Measurements from ENCODE around the gene ADCY9.

The ADCY9 gene

GRCh38 chr16:4021070-4021779 is 95.0 kb downstream of the ADCY9 start:
- ChIA-PET CTCF (interaction anchor here (0.6 kb wide), 2 partner anchors 14 to 390 kb away, joined by 3 read pairs; no protein-coding TSS in a partner anchor), POLR2A (no interaction called here)
- no peaks in the 10 kb centered on the region for H3K36me3 ChIP-seq (ENCODE audit: control insufficient read depth in 2 of 2, insufficient read depth in 1 of 2, low read length in 2 of 2)
- no peaks in the 10 kb centered on the region for H3K4me1 ChIP-seq (ENCODE audit: control insufficient read depth, insufficient read depth, low read length)
- no peak overlapping the region for H3K27ac ChIP-seq (ENCODE audit: extremely low read depth, low read depth, low read length)
- no peaks in the 10 kb centered on the region for H3K9me3 ChIP-seq (ENCODE audit: control insufficient read depth, insufficient read depth, low read depth, low read length)
- no peak overlapping the region for H3K4me3 ChIP-seq (ENCODE audit: low read depth, low read length)
- TF ChIP-seq ZNF37A (tag by site-specific recombination; IDR thresholded peaks at IDR 0.05) (no peak), ZNF658 (tag by site-specific recombination; IDR thresholded peaks at IDR 0.05) (no peak), ZNF146 (tag by site-specific recombination; IDR thresholded peaks at IDR 0.05) (no peak), ZNF280C (tag by site-specific recombination; IDR thresholded peaks at IDR 0.05) (no peak), ZNF600 (tag by site-specific recombination; IDR thresholded peaks at IDR 0.05) (no peak), HIC1 (tag by site-specific recombination; IDR thresholded peaks at IDR 0.05) (no peak), SCRT2 (tag by site-specific recombination; IDR thresholded peaks at IDR 0.05) (0 out of 2 replicates have a peak, but pooled peaks have one; percentile 8), ZFP37 (tag by site-specific recombination; IDR thresholded peaks at IDR 0.05) (no peak), ZBTB17 (tag by site-specific recombination; IDR thresholded peaks at IDR 0.05) (peak; percentile 30; the same call in 1 of the 2 replicates), ZNF571 (tag by site-specific recombination; IDR thresholded peaks at IDR 0.05) (no peak), ZBTB49 (tag by site-specific recombination; IDR thresholded peaks at IDR 0.05; ENCODE audit: low read depth) (no peak), ZXDB (tag by site-specific recombination; IDR thresholded peaks at IDR 0.05) (no peak), ZNF510 (tag by site-specific recombination; IDR thresholded peaks at IDR 0.05; ENCODE audit: insufficient replicate concordance) (no peak), ZNF10 (tag by site-specific recombination; IDR thresholded peaks at IDR 0.05) (0 out of 2 replicates have a peak, but pooled peaks have one; percentile 18), HOXD13 (CRISPR knock-in tag; IDR thresholded peaks at IDR 0.05; ENCODE audit: borderline replicate concordance) (no peak), KLF7 (tag by site-specific recombination; IDR thresholded peaks at IDR 0.05; ENCODE audit: borderline replicate concordance) (no peak), ZNF623 (tag by site-specific recombination; IDR thresholded peaks at IDR 0.05) (no peak), ZNF133 (tag by site-specific recombination; IDR thresholded peaks at IDR 0.05) (no peak), ZNF26 (tag by site-specific recombination; IDR thresholded peaks at IDR 0.05) (no peak), ZNF514 (tag by site-specific recombination; IDR thresholded peaks at IDR 0.05) (no peak), ZNF596 (tag by site-specific recombination; IDR thresholded peaks at IDR 0.05) (no peak), ZNF433 (tag by site-specific recombination; IDR thresholded peaks at IDR 0.05; ENCODE audit: low read depth) (no peak), TSHZ1 (tag by site-specific recombination; IDR thresholded peaks at IDR 0.05; ENCODE audit: borderline replicate concordance) (no peak), BCL11B (tag by site-specific recombination; IDR thresholded peaks at IDR 0.05; ENCODE audit: low read depth) (no peak), HOXC10 (CRISPR knock-in tag; IDR thresholded peaks at IDR 0.05) (no peak)
